ENCODE data around the gene B3GAT3.

- TF ChIP-seq CTCF (IDR thresholded peaks at IDR 0.05; ENCODE audit: insufficient read depth, low read length, poor library complexity, severe bottlenecking) (no peak), EZH2phosphoT487 (conservative IDR thresholded peaks at IDR 0.05; ENCODE audit: low read length) (no peak)
Observed at GRCh38 chr11:62601122-62601371, 20.7 kb downstream of the B3GAT3 start.

All from SU-DHL-6 (cell line).